ENCODE results near the gene ADCYAP1R1. TPM values are rescaled to one million over a fixed set of nuclear protein-coding genes. Genes with fewer than 3 reads are reported as not detected.

ADCYAP1R1 gene
- total RNA-seq, 1 donor from 2014 or later = not detected

GRCh38 chr7:31076051-31076450 is 23.9 kb downstream of the ADCYAP1R1 start:
- H3K4me1 Mint-ChIP-seq (ENCODE audit: low read depth) = no peaks in the 10 kb centered on the region
- intact Hi-C loops (cut with micrococcal nuclease) = no loop called here
- no peak overlapping the region for H3K4me3 Mint-ChIP-seq (ENCODE audit: low read depth)
- no peak overlapping the region for H3K27ac Mint-ChIP-seq
- H3K9me3 Mint-ChIP-seq = no peaks in the 10 kb centered on the region
- H3K27me3 Mint-ChIP-seq (ENCODE audit: low read depth) = peaks cover 3% of the 10 kb centered on the region
- H3K36me3 Mint-ChIP-seq (ENCODE audit: low read depth) = no peaks in the 10 kb centered on the region
- no peak for DNase-seq (ENCODE audit: low spot score)

GRCh38 chr7:31076641-31077310 is 24.7 kb downstream of the ADCYAP1R1 start:
- no peak overlapping the region for H3K4me3 Mint-ChIP-seq (ENCODE audit: low read depth)
- no peak for DNase-seq (ENCODE audit: low spot score)
- H3K27ac Mint-ChIP-seq = no peak overlapping the region
- H3K4me1 Mint-ChIP-seq (ENCODE audit: low read depth) = no peaks in the 10 kb centered on the region
- intact Hi-C loops (cut with micrococcal nuclease) = no loop called here
- peaks cover 9% of the 10 kb centered on the region for H3K27me3 Mint-ChIP-seq (ENCODE audit: low read depth)
- no peaks in the 10 kb centered on the region for H3K9me3 Mint-ChIP-seq
- no peaks in the 10 kb centered on the region for H3K36me3 Mint-ChIP-seq (ENCODE audit: low read depth)

- Mint-ChIP-seq H3K27me3 (ENCODE audit: low read depth) (peaks cover 9% of the 10 kb centered on the region), H3K4me1 (ENCODE audit: low read depth) (no peaks in the 10 kb centered on the region), H3K27ac (no peak overlapping the region), H3K36me3 (ENCODE audit: low read depth) (no peaks in the 10 kb centered on the region), H3K4me3 (ENCODE audit: low read depth) (no peak overlapping the region), H3K9me3 (no peaks in the 10 kb centered on the region)
- DNase-seq (ENCODE audit: low spot score) = no peak
- intact Hi-C loops (cut with micrococcal nuclease) = no loop called here
Observed at GRCh38 chr7:31077484-31078362, 25.6 kb downstream of the ADCYAP1R1 start.

- Mint-ChIP-seq H3K9me3 (no peaks in the 10 kb centered on the region), H3K4me1 (ENCODE audit: low read depth) (no peaks in the 10 kb centered on the region), H3K27ac (no peak overlapping the region), H3K36me3 (ENCODE audit: low read depth) (no peaks in the 10 kb centered on the region), H3K4me3 (ENCODE audit: low read depth) (no peak overlapping the region), H3K27me3 (ENCODE audit: low read depth) (peaks cover 9% of the 10 kb centered on the region)
- no peak for DNase-seq (ENCODE audit: low spot score)
- intact Hi-C loops (cut with micrococcal nuclease) = no loop called here
Observed at GRCh38 chr7:31078363-31078990, 26.4 kb downstream of the ADCYAP1R1 start.

- intact Hi-C loops (cut with micrococcal nuclease) = no loop called here
- Mint-ChIP-seq H3K27me3 (ENCODE audit: low read depth) (peaks cover 9% of the 10 kb centered on the region), H3K27ac (no peak overlapping the region), H3K9me3 (no peaks in the 10 kb centered on the region), H3K4me1 (ENCODE audit: low read depth) (no peaks in the 10 kb centered on the region), H3K36me3 (ENCODE audit: low read depth) (no peaks in the 10 kb centered on the region), H3K4me3 (ENCODE audit: low read depth) (no peak overlapping the region)
- DNase-seq (ENCODE audit: low spot score) = no peak
Observed at GRCh38 chr7:31079126-31079823, 27.2 kb downstream of the ADCYAP1R1 start.

GRCh38 chr7:31079824-31080511 is 27.9 kb downstream of the ADCYAP1R1 start:
- no peak overlapping the region for H3K27ac Mint-ChIP-seq
- H3K27me3 Mint-ChIP-seq (ENCODE audit: low read depth) = peaks cover 9% of the 10 kb centered on the region
- H3K4me1 Mint-ChIP-seq (ENCODE audit: low read depth) = no peaks in the 10 kb centered on the region

GRCh38 chr7:31080763-31081162 is 28.7 kb downstream of the ADCYAP1R1 start:
- Mint-ChIP-seq H3K4me3 (ENCODE audit: low read depth) (no peak overlapping the region), H3K36me3 (ENCODE audit: low read depth) (no peaks in the 10 kb centered on the region), H3K27me3 (ENCODE audit: low read depth) (peaks cover 9% of the 10 kb centered on the region), H3K9me3 (no peaks in the 10 kb centered on the region), H3K4me1 (ENCODE audit: low read depth) (no peaks in the 10 kb centered on the region), H3K27ac (no peak overlapping the region)
- intact Hi-C loops (cut with micrococcal nuclease) = no loop called here
- no peak for DNase-seq (ENCODE audit: low spot score)

More at GRCh38 chr7:31079824-31080511, 27.9 kb downstream of the ADCYAP1R1 start:
- intact Hi-C loops (cut with micrococcal nuclease) = no loop called here
- DNase-seq (ENCODE audit: low spot score) = no peak
- Mint-ChIP-seq H3K4me3 (ENCODE audit: low read depth) (no peak overlapping the region), H3K36me3 (ENCODE audit: low read depth) (no peaks in the 10 kb centered on the region), H3K9me3 (no peaks in the 10 kb centered on the region)

- Mint-ChIP-seq H3K4me3 (ENCODE audit: low read depth) (no peak overlapping the region), H3K9me3 (no peaks in the 10 kb centered on the region), H3K4me1 (ENCODE audit: low read depth) (no peaks in the 10 kb centered on the region), H3K27me3 (ENCODE audit: low read depth) (peaks cover 9% of the 10 kb centered on the region), H3K36me3 (ENCODE audit: low read depth) (no peaks in the 10 kb centered on the region), H3K27ac (no peak overlapping the region)
- no peak for DNase-seq (ENCODE audit: low spot score)
- intact Hi-C loops (cut with micrococcal nuclease) = no loop called here
Observed at GRCh38 chr7:31082017-31082416, 29.9 kb downstream of the ADCYAP1R1 start.

- no peak for DNase-seq (ENCODE audit: low spot score)
- H3K27me3 Mint-ChIP-seq (ENCODE audit: low read depth) = peaks cover 9% of the 10 kb centered on the region
- H3K4me1 Mint-ChIP-seq (ENCODE audit: low read depth) = no peaks in the 10 kb centered on the region
- intact Hi-C loops (cut with micrococcal nuclease) = no loop called here
- no peak overlapping the region for H3K27ac Mint-ChIP-seq
- H3K9me3 Mint-ChIP-seq = no peaks in the 10 kb centered on the region
- H3K4me3 Mint-ChIP-seq (ENCODE audit: low read depth) = no peak overlapping the region
- H3K36me3 Mint-ChIP-seq (ENCODE audit: low read depth) = no peaks in the 10 kb centered on the region
Observed at GRCh38 chr7:31082447-31082846, 30.3 kb downstream of the ADCYAP1R1 start.

- intact Hi-C loops (cut with micrococcal nuclease) = no loop called here
- Mint-ChIP-seq H3K9me3 (no peaks in the 10 kb centered on the region), H3K4me3 (ENCODE audit: low read depth) (no peak overlapping the region), H3K27me3 (ENCODE audit: low read depth) (peaks cover 9% of the 10 kb centered on the region), H3K27ac (no peak overlapping the region), H3K4me1 (ENCODE audit: low read depth) (no peaks in the 10 kb centered on the region), H3K36me3 (ENCODE audit: low read depth) (no peaks in the 10 kb centered on the region)
- no peak for DNase-seq (ENCODE audit: low spot score)
Observed at GRCh38 chr7:31083210-31083786, 31.2 kb downstream of the ADCYAP1R1 start.

GRCh38 chr7:31084226-31084625 is 32.1 kb downstream of the ADCYAP1R1 start:
- intact Hi-C loops (cut with micrococcal nuclease) = no loop called here
- no peak overlapping the region for H3K4me3 Mint-ChIP-seq (ENCODE audit: low read depth)
- H3K27me3 Mint-ChIP-seq (ENCODE audit: low read depth) = peaks cover 9% of the 10 kb centered on the region
- DNase-seq (ENCODE audit: low spot score) = no peak
- H3K36me3 Mint-ChIP-seq (ENCODE audit: low read depth) = no peaks in the 10 kb centered on the region
- no peak overlapping the region for H3K27ac Mint-ChIP-seq
- H3K9me3 Mint-ChIP-seq = no peaks in the 10 kb centered on the region
- no peaks in the 10 kb centered on the region for H3K4me1 Mint-ChIP-seq (ENCODE audit: low read depth)

GRCh38 chr7:31087351-31087750 is 35.2 kb downstream of the ADCYAP1R1 start:
- Mint-ChIP-seq H3K27me3 (ENCODE audit: low read depth) (peaks cover 4% of the 10 kb centered on the region), H3K4me3 (ENCODE audit: low read depth) (no peak overlapping the region), H3K27ac (no peak overlapping the region), H3K4me1 (ENCODE audit: low read depth) (no peaks in the 10 kb centered on the region), H3K9me3 (no peaks in the 10 kb centered on the region), H3K36me3 (ENCODE audit: low read depth) (no peaks in the 10 kb centered on the region)
- no peak for DNase-seq (ENCODE audit: low spot score)
- intact Hi-C loops (cut with micrococcal nuclease) = no loop called here

All from activated T-helper 2 cell treated with anti-CD3 and anti-CD28 coated beads, Interferon-gamma antibody, Interleukin-2, Interleukin-4, amounts not matched to agents 10 μg/mL and 5 μg/mL and 100 μg/mL, durations not matched to agents 14 hours and 24 hours and 36 hours (primary cell).